Measurements from ENCODE around the gene PRM1.

Gene PRM1

GRCh38 chr16:11271610-11272009 lies 9.5 kb downstream of the PRM1 start:
- DNase-seq = no peak

GRCh38 chr16:11270602-11271162 lies 10.4 kb downstream of the PRM1 start:
- DNase-seq = no peak

- DNase-seq = no peak
Measured at GRCh38 chr16:11268921-11269375, 12.2 kb downstream of the PRM1 start, which contains the start of gene TNP2. Gene TNP2, minus strand, starts transcription at chr16:11269325. Its CDS starts 63 bp downstream, at chr16:11269262.

GRCh38 chr16:11265124-11265523 lies 16.0 kb downstream of the PRM1 start:
- no peak for DNase-seq

- DNase-seq = no peak
Measured at GRCh38 chr16:11264155-11264832, 16.8 kb downstream of the PRM1 start.

- no peak for DNase-seq
Measured at GRCh38 chr16:11263737-11264136, 17.4 kb downstream of the PRM1 start.

GRCh38 chr16:11262915-11263314 lies 18.2 kb downstream of the PRM1 start:
- no peak for DNase-seq

- DNase-seq = no peak
Measured at GRCh38 chr16:11260596-11260966, 20.5 kb downstream of the PRM1 start.

GRCh38 chr16:11259655-11260595 lies 21.2 kb downstream of the PRM1 start:
- DNase-seq = no peak

- DNase-seq = no peak
Measured at GRCh38 chr16:11258553-11259492, 22.3 kb downstream of the PRM1 start.

GRCh38 chr16:11257131-11257938 lies 23.8 kb downstream of the PRM1 start:
- DNase-seq = peak; percentile 92

- DNase-seq = peak; percentile 68
Measured at GRCh38 chr16:11256661-11257130, 24.4 kb downstream of the PRM1 start.

GRCh38 chr16:11255737-11256660 lies 25.1 kb downstream of the PRM1 start, which contains the start of gene SOCS1:
Gene SOCS1, minus strand, starts transcription at chr16:11256204. Its CDS starts 726 bp downstream, at chr16:11255478.
- DNase-seq = peak; percentile 94

- DNase-seq = peak; percentile 76
Measured at GRCh38 chr16:11254913-11255736, 26.0 kb downstream of the PRM1 start.

- no peak for DNase-seq
Measured at GRCh38 chr16:11253995-11254912, 26.9 kb downstream of the PRM1 start.

GRCh38 chr16:11253009-11253994 lies 27.8 kb downstream of the PRM1 start:
- no peak for DNase-seq

GRCh38 chr16:11252482-11252931 lies 28.6 kb downstream of the PRM1 start:
- no peak for DNase-seq

All from eye (tissue), 1 donor.